NCI-H2227 (cell line): ENCODE results near the gene SH3RF3.

Experiments
- DNase-seq: peaks from one replicate; lab custom pipeline; 2025; ENCODE audit not compliant: unreplicated experiment; lab: John Stamatoyannopoulos, UW

SH3RF3 gene

DNA sequence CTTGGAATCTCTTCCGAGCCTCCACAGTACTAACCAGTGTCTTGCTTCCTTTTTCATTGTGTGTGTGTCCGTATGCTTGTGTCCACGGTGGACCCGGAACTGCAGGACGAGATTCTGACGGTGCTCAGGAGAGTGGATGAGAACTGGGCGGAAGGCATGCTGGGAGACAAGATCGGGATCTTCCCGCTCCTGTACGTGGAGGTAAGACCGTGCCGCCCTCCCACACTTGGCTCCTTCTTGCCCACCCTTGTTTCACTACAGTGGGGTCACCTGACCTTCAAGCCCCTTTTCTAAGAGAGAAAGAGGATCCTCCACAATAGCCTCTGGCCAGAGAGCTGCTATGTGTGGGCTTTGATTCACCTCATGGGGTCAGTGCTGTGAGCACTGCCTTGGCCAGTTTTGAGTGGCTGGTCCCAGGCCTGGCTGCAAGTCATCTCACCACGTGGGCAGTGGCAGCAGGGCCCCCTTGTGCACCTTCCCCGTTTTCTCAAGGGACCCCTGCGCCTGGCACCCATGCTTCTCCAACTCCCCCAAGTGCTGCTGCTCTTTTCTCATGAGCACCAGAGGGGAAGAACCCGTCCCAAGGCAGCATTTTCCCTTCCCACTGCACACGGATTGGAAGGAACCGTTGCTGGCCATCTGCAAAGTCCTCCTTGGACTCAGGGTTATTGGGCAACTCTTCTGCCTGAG, 242.6 kb downstream of the SH3RF3 start:
- no peak for DNase-seq

- DNase-seq, result no peak
Observed at GRCh38 chr2:109372171-109372568, 243.2 kb downstream of the SH3RF3 start.

DNA sequence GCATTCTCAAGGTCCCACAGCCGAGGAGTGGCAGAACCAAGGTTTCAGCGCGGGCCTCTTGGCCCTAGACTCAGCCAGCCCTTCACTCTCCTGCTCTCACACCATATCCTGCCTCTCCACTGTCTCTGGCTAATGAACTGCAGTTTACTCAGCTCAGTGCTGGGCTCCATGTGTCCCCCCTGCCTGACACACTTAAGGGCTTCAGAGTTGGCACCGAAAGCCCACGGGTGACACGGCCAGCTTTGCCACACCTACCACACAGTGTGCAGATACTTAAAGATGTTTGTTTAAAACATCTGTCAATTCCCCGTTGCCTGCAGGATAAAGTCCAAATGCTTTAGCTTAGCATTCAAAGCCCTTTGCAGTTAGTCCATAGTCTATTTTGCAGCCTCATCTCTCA, 243.6 kb downstream of the SH3RF3 start:
- no peak for DNase-seq

DNA sequence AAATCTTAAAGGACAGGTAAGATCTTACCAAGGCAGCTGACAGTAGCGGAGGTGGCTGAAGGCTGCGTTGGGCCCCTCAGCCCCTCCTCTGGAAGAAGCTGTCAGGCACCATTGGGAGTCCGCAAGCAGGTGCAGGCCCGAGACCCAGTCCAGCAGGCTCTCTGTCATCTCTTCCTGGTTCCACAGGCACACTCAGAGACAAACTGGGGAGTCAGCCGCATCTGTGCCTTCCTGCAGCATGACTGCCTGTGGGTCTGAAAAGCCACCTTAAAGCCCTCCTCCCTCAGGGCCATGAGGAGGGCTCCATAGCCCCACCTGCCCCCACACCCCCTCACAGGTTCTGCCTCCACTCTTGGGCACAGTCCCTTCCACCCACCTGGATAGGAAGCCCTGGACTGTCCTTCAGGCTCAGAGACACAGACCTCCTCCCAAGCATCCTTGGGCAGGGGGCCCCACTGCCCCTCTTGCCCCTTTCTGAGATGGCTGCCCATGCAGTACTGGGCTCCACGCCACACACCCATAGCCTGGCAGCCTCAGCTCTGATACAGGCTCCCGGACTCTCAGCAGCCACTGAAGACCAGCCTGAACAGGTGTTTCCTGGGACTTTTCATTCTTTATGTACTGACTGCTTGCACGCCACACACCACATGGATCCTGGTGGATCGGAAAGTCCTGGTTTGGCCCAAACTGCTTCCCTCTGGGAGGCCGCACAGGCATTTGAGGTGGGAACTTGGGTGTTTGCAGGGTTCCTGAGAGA, 245.0 kb downstream of the SH3RF3 start:
- no peak for DNase-seq

DNA sequence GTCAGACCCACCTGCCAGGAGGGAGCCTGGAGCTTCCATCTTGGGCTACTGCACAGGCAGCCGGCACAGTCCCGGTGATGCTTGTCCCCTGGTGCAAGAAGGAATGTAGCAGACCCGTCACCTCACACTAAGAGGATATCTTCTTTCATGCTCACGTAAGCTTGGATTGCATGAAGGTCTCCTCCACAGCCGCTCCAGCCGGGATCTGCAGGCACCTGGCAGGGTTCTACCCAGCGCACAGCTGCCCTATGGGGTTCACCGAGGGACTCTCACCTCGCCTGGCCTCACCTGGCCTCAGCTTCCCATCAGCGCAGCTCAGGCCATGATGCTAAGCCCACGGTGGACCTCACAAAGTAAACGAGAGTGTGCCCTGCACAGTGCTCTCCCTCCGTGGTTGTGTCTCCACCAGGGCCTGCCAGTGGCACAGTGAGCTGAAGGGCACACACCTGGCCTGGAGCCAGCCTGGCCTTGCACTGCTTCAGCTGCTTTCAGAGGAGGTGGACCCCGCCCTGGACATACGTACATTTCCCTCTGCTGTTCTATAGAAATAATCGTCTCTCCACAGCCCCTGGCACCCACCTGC, 245.6 kb downstream of the SH3RF3 start:
- no peak for DNase-seq

DNA sequence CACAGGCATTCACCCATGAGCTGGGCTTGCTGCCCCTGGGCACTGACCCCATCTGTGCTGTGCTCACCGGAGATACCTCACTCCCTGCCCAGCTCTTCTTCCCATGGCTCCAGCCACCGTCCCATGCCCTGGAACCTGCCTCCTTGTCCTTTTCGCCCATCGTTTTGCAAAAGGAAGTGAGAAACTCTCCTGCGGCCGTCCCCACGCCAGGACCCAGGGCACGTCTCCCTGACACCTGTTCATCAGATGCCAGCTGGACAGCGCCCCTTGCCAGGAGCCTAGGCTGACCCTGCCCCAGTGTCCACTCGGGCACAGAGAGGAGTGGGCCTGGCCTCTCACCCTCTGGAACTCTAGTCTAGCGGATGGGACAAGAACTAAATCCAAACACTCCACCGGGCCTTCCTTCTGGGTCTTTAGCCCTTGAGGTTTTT, 246.1 kb downstream of the SH3RF3 start:
- no peak for DNase-seq

DNA sequence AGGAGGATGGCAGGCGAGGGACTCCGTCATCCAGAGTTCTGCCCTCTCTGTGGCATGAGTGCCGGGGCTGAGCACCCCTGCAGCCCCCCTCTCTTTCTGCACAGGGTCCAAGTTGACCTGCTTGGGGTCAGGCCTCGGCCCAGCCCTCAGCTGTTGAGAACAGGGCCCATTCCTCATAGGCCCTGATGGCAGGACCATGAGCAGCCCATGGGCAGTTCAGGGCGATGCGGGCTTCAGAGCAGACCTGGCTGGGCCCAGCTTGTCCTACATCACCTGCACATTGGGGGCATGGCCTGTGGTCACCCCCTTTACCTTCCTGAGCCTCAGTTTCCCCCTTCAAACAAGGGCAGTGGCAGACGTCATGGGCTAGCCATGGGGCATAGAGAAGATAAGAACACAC, 246.7 kb downstream of the SH3RF3 start:
- no peak for DNase-seq

GRCh38 chr2:109376115-109376514, 247.1 kb downstream of the SH3RF3 start:
- DNase-seq, result no peak

DNA sequence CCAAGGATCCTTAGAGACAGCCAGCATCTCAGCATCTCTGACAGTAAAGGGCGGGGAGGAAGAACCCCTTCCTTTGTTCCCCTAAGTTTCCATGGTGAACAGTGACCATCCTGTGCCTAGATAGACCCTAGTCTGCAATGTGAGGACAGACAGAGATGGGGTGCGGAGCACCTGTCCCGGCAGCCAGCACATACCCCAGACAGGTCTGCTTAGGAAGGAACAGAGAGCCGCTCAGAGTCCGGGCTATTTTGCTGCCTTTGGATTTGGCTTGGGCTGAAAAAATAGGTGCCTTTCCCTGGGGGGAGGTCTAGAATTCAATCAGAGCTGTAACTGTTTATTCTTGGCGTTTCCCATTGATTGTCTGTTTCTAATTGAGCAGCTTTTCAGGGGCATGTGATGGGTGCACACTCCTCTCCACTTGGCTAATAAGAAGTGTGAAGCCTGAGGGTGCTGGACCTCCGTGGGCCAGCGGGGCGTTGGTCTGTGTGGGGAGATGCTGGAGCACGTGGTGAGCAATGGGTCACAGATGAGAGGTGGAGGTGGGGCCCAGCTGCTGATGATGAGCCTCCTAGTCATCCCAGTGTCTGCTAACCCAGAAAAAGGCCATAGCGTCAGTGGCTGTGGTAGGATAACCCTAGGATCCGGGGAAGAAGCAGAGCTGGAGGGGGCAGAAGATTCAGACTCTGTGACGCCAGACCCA, 247.9 kb downstream of the SH3RF3 start:
- DNase-seq, result no peak

DNA sequence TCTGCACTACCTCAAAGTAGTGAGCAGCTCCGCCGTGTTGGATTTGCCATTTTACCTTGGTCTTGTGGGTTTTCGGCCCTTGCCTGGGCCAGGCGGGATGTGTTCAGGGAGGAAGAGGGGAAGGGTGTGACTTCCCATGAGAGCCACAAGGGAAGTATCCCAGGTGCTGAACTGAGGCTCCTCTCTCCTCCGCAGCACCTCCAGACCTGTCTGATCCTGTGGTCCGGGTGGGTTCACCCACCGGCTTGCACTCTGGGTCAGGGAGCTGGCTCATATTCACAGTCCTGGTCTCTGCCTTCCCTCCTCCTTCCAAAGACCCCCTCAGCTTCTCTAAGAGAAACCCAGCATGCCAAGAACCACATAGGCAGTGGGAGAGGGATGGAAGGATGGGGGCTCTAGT, 249.0 kb downstream of the SH3RF3 start:
- no peak for DNase-seq

- no peak for DNase-seq
Observed at GRCh38 chr2:109378682-109379081, 249.7 kb downstream of the SH3RF3 start.

DNA sequence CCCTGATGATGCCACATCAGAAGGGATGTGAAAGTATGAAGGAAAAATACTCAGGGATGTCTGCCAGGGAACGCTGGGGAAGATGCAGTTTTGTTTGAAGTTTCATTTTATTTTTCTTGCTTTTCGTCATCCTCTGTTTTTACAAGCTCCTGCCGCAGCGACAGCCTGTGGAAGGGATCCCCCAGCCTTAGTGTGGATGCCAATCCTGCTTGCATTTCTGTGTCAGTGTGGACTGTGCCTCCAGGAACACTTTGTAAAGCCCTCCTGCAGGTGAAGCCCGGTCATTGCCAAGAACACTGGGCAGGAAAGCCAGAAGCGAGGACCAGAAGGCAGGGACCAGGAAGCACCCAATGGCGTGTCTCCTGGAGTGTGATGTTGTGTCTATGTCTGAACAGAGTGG, 250.5 kb downstream of the SH3RF3 start:
- no peak for DNase-seq

- DNase-seq, result no peak
Observed at GRCh38 chr2:109380502-109381326, 251.7 kb downstream of the SH3RF3 start.

DNA sequence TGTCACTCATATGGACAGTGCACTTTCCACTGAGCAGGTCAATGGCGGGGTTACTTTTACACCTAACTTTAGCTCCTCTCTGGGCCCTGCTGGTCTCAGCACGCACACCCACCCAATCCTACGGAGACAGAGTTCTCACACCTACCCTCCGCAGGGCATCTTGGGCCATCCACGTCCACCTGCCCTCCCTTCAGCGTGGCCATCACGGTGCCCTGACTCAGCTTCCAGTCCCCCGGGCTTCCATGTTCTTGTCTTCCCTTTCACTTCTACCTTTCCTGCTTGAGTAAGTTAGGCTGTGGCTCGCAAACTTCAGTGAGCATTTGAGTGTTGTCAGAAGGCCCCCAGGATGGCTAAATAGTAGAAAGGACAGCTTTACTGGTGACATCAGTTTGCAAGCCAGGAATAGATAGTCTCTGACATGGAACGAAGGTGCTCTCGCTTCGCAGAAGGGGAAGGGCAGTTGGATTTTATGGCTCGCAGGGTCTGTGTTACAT, 252.4 kb downstream of the SH3RF3 start:
- DNase-seq, result no peak

DNA sequence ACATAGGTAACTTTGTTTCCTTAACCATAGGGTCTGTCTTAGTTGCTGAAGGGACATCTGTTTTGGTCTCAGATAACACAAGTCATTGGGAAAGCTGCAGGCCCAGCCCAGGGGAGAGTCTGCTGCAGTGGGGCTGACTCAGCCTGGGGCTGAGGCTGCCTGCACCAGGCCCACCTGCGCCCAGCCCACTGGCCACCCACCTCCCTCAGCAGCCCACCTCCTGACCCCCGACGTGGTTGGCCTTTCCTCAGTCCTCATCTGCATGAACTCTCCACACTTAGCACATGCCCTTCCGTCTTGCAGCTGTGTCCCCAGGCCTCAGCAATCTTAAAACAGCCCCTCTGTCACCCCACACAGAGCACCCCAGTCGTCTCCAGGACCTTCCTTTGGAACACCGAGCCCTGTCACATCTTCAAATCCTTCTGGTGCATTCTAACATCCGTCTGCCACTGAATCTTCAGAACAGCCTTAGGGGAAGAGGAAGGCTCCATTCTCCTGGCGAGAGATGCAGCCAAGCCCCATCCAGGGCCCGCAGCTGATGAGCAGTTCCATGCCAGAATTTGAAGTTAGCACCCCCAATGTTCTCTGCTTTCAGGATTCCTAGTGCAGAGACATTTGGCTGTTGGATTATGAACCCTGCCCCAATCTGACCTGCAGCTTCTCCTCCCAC, 253.4 kb downstream of the SH3RF3 start:
- no peak for DNase-seq

GRCh38 chr2:109382951-109383350, 253.9 kb downstream of the SH3RF3 start:
- DNase-seq, result no peak

DNA sequence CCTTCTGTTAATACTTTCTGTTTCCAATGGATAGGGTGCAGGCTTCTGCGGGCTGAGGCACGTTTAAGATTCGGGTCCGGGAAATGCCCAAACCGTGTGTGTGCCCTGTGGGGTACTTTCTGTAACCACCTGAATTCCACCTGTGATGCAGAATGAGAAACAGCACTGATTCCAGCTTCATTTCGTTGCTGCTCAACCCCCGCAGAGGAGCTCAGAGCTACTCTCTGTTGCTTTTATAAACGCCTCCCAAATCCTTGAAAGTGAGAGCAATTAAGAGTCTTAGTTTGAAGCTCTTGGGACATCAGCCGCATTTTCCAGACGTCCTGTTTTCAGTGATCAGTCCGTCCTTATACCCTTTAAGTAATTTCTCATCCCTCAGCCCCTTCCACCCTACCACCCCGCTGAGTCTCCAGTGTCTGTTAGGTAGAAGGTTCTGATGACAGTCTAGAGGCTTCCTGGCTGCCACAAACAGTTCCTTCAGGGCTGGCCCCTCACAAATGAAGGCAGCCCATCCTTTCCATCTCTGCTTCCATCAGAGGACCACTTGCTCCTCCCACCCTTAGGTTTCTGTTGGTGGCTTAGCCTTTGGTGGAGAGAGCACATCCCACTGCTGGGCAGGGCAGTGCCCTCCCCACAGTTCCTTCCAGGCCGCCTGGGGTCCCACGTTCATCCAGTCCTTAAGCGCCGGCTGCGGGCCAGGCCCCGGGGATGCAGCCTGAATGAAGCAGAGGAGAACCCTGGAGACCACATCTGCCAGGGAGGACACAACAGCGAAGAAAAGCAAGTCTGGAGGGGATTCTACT, 254.7 kb downstream of the SH3RF3 start:
- no peak for DNase-seq

DNA sequence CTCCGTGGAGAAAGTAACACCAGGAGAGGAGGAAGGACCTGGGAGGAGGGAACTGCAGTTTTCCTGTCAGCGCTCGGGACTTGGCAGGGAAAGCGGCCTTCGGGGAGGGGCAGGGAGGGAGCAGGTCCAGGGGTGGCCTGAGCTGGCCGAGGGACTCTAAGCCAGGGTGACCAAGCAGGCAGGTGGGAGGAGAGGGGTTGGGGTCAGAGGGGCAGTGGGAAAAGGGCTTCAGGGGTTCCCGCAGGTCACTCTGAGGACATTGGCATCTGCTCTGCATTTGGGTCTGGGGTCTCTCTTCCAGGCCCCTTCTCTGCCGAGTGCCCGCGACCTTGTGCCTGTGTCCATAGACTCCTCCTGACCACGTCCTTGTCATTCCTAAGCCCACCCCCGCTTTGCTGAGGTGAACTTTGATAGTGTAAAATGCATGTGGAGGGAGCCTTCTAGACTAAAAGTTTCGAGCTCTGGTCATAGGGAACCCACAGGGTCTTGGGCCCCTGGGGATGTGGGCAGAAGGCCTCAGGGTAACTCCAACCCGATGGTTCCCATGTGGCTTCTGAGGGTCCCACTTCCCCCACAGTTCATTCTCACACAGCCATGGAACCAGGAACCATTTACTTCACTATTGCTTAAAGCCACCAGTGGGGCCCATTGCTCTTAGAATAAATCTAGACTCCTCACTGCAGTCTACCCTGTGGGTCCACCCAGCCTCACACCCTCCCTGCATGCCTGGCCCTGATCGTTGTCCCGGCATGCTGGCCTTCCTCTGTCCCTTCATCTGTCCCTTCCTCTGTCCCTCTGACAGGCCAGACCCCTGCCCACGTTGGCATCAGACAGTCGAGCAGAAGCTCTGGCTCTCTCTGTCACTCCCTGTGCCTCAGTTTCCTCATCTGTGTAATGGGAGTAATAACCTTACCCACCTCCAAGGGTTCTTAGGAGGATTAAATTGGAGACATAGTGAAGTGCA, 255.6 kb downstream of the SH3RF3 start:
- DNase-seq, result no peak
